ENCODE measurements around the gene HP1BP3.
A peak's percentile ranks its signal among the peaks of the same experiment; 100 is the strongest.

Gene HP1BP3

GRCh38 chr1:20731057-20731991 lies 55.8 kb downstream of the HP1BP3 start:
- H3K27ac ChIP-seq = no peak overlapping the region
- H3K27me3 ChIP-seq (ENCODE audit: insufficient read depth, low read depth) = peaks cover 49% of the 10 kb centered on the region
- no peaks in the 10 kb centered on the region for H4K20me1 ChIP-seq (ENCODE audit: insufficient read depth)
- no peaks in the 10 kb centered on the region for H3K36me3 ChIP-seq (ENCODE audit: insufficient read depth)
- H3K9ac ChIP-seq = no peak overlapping the region
- H3K4me1 ChIP-seq (ENCODE audit: low read depth, poor library complexity, severe bottlenecking) = peaks cover 25% of the 10 kb centered on the region
- H3K4me2 ChIP-seq = peak overlapping the region; percentile 33; the same call in 1 of the 2 replicates
- H3K4me3 ChIP-seq (IDR thresholded peaks at IDR 0.05; ENCODE audit: insufficient read depth, low read depth, low read length) = peak overlapping the region; percentile 20
- no peak overlapping the region for H2AFZ ChIP-seq (ENCODE audit: low read depth)
- TF ChIP-seq, protein P1, sequence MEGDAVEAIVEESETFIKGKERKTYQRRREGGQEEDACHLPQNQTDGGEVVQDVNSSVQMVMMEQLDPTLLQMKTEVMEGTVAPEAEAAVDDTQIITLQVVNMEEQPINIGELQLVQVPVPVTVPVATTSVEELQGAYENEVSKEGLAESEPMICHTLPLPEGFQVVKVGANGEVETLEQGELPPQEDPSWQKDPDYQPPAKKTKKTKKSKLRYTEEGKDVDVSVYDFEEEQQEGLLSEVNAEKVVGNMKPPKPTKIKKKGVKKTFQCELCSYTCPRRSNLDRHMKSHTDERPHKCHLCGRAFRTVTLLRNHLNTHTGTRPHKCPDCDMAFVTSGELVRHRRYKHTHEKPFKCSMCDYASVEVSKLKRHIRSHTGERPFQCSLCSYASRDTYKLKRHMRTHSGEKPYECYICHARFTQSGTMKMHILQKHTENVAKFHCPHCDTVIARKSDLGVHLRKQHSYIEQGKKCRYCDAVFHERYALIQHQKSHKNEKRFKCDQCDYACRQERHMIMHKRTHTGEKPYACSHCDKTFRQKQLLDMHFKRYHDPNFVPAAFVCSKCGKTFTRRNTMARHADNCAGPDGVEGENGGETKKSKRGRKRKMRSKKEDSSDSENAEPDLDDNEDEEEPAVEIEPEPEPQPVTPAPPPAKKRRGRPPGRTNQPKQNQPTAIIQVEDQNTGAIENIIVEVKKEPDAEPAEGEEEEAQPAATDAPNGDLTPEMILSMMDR (conservative IDR thresholded peaks at IDR 0.05; ENCODE audit: low read depth, low read length) = no peak
- no peaks in the 10 kb centered on the region for H3K79me2 ChIP-seq (ENCODE audit: insufficient read depth, low read depth)

GRCh38 chr1:20730690-20731056 lies 56.4 kb downstream of the HP1BP3 start:
- Histone ChIP-seq H3K27me3 (ENCODE audit: insufficient read depth, low read depth) (peaks cover 55% of the 10 kb centered on the region), H2AFZ (ENCODE audit: low read depth) (no peak overlapping the region), H3K4me3 (IDR thresholded peaks at IDR 0.05; ENCODE audit: insufficient read depth, low read depth, low read length) (no peak overlapping the region), H3K36me3 (ENCODE audit: insufficient read depth) (no peaks in the 10 kb centered on the region), H3K4me2 (no peak overlapping the region; the same call in 1 of the 2 replicates), H3K4me1 (ENCODE audit: low read depth, poor library complexity, severe bottlenecking) (peaks cover 25% of the 10 kb centered on the region), H4K20me1 (ENCODE audit: insufficient read depth) (no peaks in the 10 kb centered on the region), H3K79me2 (ENCODE audit: insufficient read depth, low read depth) (no peaks in the 10 kb centered on the region), H3K27ac (no peak overlapping the region), H3K9ac (no peak overlapping the region)
- TF ChIP-seq, protein P1 (conservative IDR thresholded peaks at IDR 0.05; ENCODE audit: low read depth, low read length) = no peak

DNA sequence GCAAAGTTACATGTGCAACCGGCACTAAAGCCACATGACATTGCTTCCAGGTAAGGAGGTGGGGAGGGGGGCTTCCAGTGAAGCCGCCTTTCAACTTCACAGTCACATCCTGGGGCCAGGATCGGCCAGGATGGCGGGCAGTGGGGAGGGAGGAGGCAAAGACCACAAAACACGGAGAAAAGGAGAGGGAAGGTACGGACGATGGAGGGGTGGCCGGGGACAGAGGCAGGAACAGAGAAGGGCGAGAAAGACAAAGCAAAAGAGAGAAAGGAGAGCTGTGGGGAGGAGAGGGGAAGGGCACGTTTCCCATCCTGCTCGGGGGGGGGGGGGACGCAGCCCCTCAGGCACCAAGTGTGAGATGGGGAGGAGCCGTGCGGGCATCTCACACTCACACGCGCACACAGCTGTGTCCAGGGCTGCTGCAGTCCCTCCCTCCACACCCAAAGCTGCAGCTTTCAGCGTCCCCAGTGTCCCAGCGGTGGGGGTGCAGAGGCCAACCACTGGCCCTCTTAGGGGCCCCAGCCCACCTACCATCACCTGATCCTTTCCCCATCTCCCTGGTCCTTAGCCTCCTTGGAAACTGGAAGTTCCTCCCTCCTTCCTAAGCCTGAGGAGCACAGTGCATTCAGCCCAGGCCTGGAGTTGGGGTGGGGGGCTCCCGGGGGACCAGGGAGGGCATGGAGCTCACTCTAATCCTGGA lies 57.0 kb downstream of the HP1BP3 start:
- TF ChIP-seq, protein P1 (conservative IDR thresholded peaks at IDR 0.05; ENCODE audit: low read depth, low read length) = no peak

GRCh38 chr1:20729155-20729931 lies 57.8 kb downstream of the HP1BP3 start:
- TF ChIP-seq, protein P1 (conservative IDR thresholded peaks at IDR 0.05; ENCODE audit: low read depth, low read length) = no peak
- Histone ChIP-seq H3K27ac (no peak overlapping the region), H3K79me2 (ENCODE audit: insufficient read depth, low read depth) (no peaks in the 10 kb centered on the region), H2AFZ (ENCODE audit: low read depth) (no peak overlapping the region), H3K27me3 (ENCODE audit: insufficient read depth, low read depth) (peaks cover 64% of the 10 kb centered on the region), H3K36me3 (ENCODE audit: insufficient read depth) (no peaks in the 10 kb centered on the region), H3K9ac (no peak overlapping the region), H4K20me1 (ENCODE audit: insufficient read depth) (no peaks in the 10 kb centered on the region), H3K4me3 (IDR thresholded peaks at IDR 0.05; ENCODE audit: insufficient read depth, low read depth, low read length) (no peak overlapping the region), H3K4me2 (no peak overlapping the region), H3K4me1 (ENCODE audit: low read depth, poor library complexity, severe bottlenecking) (peaks cover 22% of the 10 kb centered on the region)

More for the DNA sequence above, 57.0 kb downstream of the HP1BP3 start:
- no peaks in the 10 kb centered on the region for H3K79me2 ChIP-seq (ENCODE audit: insufficient read depth, low read depth)
- H3K27ac ChIP-seq = no peak overlapping the region
- H3K4me1 ChIP-seq (ENCODE audit: low read depth, poor library complexity, severe bottlenecking) = peaks cover 25% of the 10 kb centered on the region
- H3K9ac ChIP-seq = no peak overlapping the region
- no peak overlapping the region for H3K4me3 ChIP-seq (IDR thresholded peaks at IDR 0.05; ENCODE audit: insufficient read depth, low read depth, low read length)
- H4K20me1 ChIP-seq (ENCODE audit: insufficient read depth) = no peaks in the 10 kb centered on the region
- no peaks in the 10 kb centered on the region for H3K36me3 ChIP-seq (ENCODE audit: insufficient read depth)
- peaks cover 60% of the 10 kb centered on the region for H3K27me3 ChIP-seq (ENCODE audit: insufficient read depth, low read depth)
- H3K4me2 ChIP-seq = no peak overlapping the region
- no peak overlapping the region for H2AFZ ChIP-seq (ENCODE audit: low read depth)

All from KMS-11 (cell line).